ENCODE data around the gene ETV3. TPM values are rescaled to one million over a fixed set of nuclear protein-coding genes. Genes with fewer than 3 reads are reported as not detected.
A peak's percentile ranks its signal among the peaks of the same experiment; 100 is the strongest.

ETV3 gene
- total RNA-seq, 1 donor from 2014 or later: 32.5 TPM

DNA sequence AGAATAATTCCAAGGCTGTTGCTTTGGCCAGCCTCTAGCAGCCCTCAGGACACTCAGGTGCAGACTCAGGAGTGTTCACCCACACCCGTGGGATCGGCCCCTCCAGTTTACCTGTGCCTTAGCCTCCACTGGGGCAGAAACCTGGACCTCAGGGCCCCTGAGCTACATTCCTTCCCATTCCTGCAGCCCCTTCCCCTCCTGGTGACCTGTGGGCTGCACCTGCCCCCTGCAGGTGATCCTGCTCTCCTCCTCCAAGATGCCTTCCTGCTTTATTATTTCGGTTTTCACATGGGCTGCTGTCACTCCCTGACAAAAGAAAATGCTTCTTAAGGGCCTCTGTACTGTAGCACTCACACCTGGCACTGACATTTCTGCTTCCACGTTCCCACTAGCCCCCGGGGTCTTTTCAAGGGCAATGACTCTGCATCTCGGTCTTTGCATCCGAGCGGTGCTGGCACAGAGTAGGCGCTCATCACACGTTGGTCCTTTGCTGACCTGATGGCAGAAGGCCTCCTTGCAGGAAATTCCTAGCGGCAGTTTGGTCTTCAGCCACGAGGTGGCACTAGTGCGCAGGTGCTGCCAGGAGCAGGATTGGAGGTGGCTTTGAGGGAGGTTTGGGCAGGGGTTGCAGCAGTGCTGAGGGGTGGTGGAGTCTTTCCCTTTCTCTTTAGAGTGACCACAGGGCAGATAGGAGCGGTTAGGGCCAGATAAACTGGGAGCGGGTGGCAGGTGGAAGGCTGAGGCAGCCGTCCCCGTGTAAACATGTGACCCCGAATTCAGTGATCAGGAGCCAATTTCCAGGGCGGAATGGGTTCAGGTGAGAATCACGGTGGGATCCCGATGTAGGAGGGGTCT lies 25.3 kb upstream of the ETV3 start:
- ATAC-seq: peak; percentile 67
- intact Hi-C loops (cut with DNase I): no loop called here
- peak; percentile 80 for DNase-seq (ENCODE audit: low spot score)

- intact Hi-C loops (cut with DNase I): no loop called here
- no peak for ATAC-seq
These were observed 24.1 kb upstream of the ETV3 start for GRCh38 chr1:157162345-157162744.

GRCh38 chr1:157161901-157162300 lies 23.7 kb upstream of the ETV3 start:
- DNase-seq (ENCODE audit: low spot score) (no peak), ATAC-seq (no peak)
- intact Hi-C loops (cut with DNase I): no loop called here

More at GRCh38 chr1:157162345-157162744, 24.1 kb upstream of the ETV3 start:
- DNase-seq (ENCODE audit: low spot score): no peak

- intact Hi-C loops (cut with DNase I): loop anchor here (5.0 kb wide), 1 partner anchor 67 kb away; no protein-coding TSS in a partner anchor
- DNase-seq (ENCODE audit: low spot score): no peak
- ATAC-seq: no peak
These were observed 20.8 kb upstream of the ETV3 start for GRCh38 chr1:157158967-157159366.

DNA sequence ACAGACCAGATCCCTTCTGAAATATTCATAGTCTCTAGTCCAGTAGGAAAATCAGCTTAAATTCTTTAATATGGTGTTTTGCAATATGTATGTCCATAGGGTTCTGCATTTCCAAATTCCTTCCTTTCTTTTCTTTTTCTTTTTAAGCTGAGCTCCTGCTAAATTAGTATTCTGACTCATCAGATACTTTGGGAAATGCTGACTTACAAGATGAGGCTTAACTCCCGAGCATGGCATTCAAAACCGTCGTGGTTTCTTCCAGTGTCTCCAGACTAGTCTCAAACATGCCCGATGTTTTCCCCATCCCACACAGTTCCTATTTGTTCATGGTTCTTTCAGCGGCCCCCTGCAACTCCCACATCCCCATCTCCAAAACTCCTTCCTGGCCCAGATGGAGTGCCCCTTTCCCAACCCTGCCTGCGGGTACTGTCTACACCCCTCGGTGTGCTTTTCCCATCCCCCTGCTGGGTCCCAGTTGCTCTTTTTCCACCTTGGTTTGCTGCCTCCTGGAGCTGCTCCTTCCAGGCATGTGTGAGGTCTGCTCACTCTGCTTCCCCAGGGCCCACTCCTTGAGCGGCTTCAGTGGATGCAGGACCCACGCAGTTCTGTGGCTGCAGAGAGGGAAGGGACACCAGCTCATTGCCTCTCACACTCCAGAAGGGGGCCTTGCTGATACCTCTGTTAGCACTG lies 19.5 kb upstream of the ETV3 start:
- intact Hi-C loops (cut with DNase I): loop anchor here (5.0 kb wide), 1 partner anchor 65 kb away; no protein-coding TSS in a partner anchor
- DNase-seq (ENCODE audit: low spot score): no peak

GRCh38 chr1:157156058-157156541 lies 17.9 kb upstream of the ETV3 start:
- ATAC-seq (peak; percentile 87), DNase-seq (ENCODE audit: low spot score) (peak; percentile 89)
- intact Hi-C loops (cut with DNase I): loop anchor here (5.0 kb wide), 1 partner anchor 64 kb away; no protein-coding TSS in a partner anchor

More for the DNA sequence above, 19.5 kb upstream of the ETV3 start:
- ATAC-seq: no peak

GRCh38 chr1:157155658-157156057 lies 17.5 kb upstream of the ETV3 start:
- intact Hi-C loops (cut with DNase I): loop anchor here (5.0 kb wide), 1 partner anchor 63 kb away; no protein-coding TSS in a partner anchor
- DNase-seq (ENCODE audit: low spot score): no peak
- ATAC-seq: peak; percentile 58

DNA sequence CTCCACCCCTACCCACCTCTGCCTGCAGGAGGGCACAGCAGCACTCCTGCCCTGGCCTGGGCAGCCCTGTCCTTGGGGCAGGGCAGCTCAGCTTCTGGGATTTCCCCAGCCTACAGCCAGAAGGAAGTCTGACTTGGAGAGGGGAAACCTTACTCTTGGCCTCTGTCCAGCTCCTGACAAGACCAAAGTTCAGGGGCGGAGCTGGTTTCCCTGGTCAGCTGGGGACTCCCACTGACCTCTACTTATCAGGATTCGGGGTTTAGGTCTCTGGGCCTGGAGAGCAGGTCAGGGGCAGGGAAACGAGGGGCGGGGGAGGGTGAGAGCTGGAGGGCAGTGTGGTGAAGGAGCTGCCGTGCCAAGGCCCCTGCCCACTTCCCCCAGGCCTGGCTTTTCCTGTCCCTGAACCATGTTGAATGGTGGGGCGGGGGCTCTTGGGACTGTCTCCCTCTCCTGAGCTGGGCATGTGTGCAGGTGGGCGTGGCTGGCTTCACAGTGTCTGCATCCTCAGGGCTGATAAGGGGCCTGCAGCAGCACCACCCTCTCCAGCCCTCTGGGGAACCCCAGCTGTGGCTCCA lies 16.8 kb upstream of the ETV3 start:
- intact Hi-C loops (cut with DNase I): loop anchor here (5.0 kb wide), 1 partner anchor 63 kb away; no protein-coding TSS in a partner anchor
- DNase-seq (ENCODE audit: low spot score) (peak; percentile 77), ATAC-seq (peak; percentile 73)

- intact Hi-C loops (cut with DNase I): no loop called here
- no peak for ATAC-seq
- DNase-seq (ENCODE audit: low spot score): no peak
These were observed 16.1 kb upstream of the ETV3 start for GRCh38 chr1:157154291-157154690.

- intact Hi-C loops (cut with DNase I): no loop called here
- ATAC-seq: no peak
- DNase-seq (ENCODE audit: low spot score): no peak
These were observed 15.6 kb upstream of the ETV3 start for GRCh38 chr1:157153746-157154145.

GRCh38 chr1:157152510-157152909 lies 14.3 kb upstream of the ETV3 start:
- DNase-seq (ENCODE audit: low spot score) (no peak), ATAC-seq (no peak)
- intact Hi-C loops (cut with DNase I): no loop called here

DNA sequence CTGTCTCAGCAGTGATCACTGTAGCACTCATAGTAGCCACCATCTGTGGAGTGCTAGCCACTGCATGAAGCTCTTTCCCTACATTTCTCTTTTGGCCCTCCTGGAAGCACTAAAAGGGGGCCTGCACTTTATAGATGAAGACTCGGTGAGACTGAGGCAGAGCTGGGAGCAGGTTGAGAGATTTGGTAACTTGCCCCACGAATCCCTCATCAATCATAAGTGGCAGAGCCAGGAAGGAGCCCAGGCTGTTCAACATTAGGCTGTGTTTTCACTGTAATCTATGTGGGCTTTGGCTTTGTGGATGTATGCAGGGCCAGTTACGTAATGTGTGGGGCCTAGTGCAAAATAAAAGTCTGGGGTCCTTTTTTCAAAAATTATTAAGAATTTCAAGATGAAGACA lies 13.3 kb upstream of the ETV3 start:
- no peak for DNase-seq (ENCODE audit: low spot score)
- no peak for ATAC-seq
- intact Hi-C loops (cut with DNase I): no loop called here

DNA sequence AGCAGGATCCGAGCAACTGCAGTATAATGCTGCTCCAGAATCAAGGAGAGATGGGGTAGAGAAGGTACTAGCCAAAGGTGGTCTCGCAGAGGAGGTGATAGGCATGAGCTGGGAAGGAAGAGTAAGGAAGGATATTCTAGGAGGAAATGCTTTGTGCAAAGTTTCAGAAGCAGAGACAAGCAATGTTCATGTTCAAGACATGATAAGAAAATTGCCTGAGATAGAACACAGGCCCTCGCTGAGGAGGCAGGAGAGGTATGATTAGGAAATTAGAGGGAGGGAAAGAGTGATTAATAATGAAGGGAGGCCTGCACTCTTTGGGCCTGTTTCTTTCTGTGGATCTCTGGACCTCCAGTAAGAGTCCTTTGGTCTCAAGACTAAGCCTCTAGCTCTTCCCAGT lies 12.9 kb upstream of the ETV3 start:
- no peak for ATAC-seq
- intact Hi-C loops (cut with DNase I): no loop called here
- no peak for DNase-seq (ENCODE audit: low spot score)

DNA sequence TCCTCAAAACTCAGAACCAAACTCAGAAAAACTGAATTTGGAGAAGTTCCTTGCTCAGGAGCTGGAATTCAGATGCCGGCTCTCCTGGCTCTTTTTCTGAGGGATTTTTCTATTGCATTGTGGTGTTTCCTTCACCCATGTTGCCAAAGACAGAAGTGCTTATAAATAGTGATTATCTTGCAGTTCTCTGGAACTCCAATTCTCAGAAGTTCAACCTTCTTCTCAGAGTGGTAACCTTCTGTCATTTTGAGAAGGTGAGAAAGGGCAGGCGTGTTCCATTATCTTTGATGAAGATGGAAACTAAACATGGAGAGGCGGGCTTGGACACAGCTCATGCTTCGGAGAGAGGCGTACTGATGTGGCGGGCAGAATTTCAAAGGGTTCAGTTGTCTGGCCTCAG lies 12.4 kb upstream of the ETV3 start:
- ATAC-seq (no peak), DNase-seq (ENCODE audit: low spot score) (no peak)
- intact Hi-C loops (cut with DNase I): no loop called here

DNA sequence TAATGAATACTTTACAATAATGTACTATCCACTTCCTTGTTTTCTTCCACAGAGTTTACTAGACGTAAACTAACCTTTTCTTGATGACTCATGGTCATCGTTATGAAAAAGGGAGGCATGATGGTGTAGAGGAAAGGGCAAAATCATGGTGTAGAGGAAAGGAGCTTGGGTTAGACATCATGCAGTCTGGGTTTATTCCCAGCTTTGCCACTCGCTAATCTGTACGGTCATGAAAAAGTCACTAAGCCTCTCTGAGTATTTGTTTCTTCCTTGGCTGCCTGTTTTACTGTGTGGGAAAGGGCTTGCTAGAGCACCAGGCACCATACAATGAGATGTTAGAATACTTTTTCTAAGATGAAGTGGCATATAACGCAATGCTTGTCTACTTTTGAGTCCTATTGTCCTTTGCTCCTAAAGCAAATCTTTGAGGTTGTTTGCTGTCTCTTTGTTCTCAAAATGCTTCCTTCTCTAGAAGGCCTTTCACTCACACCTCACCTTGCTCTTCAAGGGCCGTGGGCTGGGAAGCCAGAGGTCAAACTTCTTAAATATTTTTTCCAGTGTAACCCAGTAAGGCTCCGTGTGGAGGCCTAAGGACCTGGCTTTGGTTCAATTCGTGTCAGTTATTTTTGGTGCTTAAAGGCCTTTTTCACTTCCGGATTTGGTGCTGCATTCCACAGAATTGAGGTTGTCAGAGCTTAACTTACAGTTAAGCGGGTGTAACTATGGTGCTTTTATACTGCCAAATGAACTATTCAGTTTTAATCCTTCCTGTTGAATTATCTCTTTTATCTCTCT lies 9.9 kb upstream of the ETV3 start:
- no peak for ATAC-seq
- intact Hi-C loops (cut with DNase I): no loop called here
- DNase-seq (ENCODE audit: low spot score): no peak

- ATAC-seq: no peak
- intact Hi-C loops (cut with DNase I): no loop called here
- DNase-seq (ENCODE audit: low spot score): no peak
These were observed 8.8 kb upstream of the ETV3 start for GRCh38 chr1:157147037-157147436.

- no peak for ATAC-seq
- intact Hi-C loops (cut with DNase I): no loop called here
- DNase-seq (ENCODE audit: low spot score): no peak
These were observed 8.0 kb upstream of the ETV3 start for GRCh38 chr1:157146244-157146643.

DNA sequence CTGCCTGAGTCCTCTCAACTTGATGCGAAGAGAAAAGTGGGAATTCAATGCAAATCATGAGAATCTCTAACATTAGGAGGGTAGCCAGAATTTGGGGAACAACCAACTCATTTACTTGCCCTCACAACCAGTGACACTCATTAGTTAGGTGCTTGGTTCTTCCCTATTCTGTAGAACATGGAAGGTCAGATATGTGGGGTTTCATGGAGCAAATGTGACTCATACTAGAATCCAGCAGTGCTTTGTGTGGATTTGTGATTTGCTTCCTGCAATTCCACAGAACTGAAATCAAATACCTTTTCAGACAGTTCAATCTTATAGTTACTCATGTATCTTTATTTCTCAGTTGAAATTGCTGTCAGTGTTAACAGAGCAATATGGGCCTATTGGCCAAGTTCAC lies 6.9 kb upstream of the ETV3 start:
- ATAC-seq: no peak
- no peak for DNase-seq (ENCODE audit: low spot score)
- intact Hi-C loops (cut with DNase I): no loop called here

GRCh38 chr1:157144509-157144908 lies 6.3 kb upstream of the ETV3 start:
- ATAC-seq (no peak), DNase-seq (ENCODE audit: low spot score) (no peak)
- intact Hi-C loops (cut with DNase I): no loop called here

Data from sciatic nerve (tissue), 2 donors.